Heart right ventricle (tissue), 16 donors: ENCODE measurements around the gene SCTR. TPM values are rescaled to one million over a fixed set of nuclear protein-coding genes. Genes with fewer than 3 reads are reported as not detected.

ENCODE experiments used
- ATAC-seq, 8 donors: fragments of 200-7000 bp; cut with Tn5 transposase; one replicate each; pipeline ENCODE4 v1.9.1; 2020; ENCODE audit warnings: mild to moderate bottlenecking in 8 of 8, moderate library complexity in 8 of 8, moderate number of reproducible peaks in 1 of 8
- DNase-seq, 2 donors: peaks; one replicate each; pipeline ENCODE4 v3.0.0-alpha.2; 2020
- H3K27ac ChIP-seq, 10 donors: fragments of 200-600 bp; sonication (generic) in 2 of 10; one replicate each; pipeline versions ENCODE4 v1.5.0 to v1.8.0; 2020 to 2022; ENCODE audit warnings: mild to moderate bottlenecking in 3 of 10
- H3K27me3 ChIP-seq, 7 donors: fragments of 200-600 bp; one replicate each; pipeline ENCODE4 v1.8.0; 2021 to 2022; ENCODE audit warnings: mild to moderate bottlenecking in 2 of 7
- H3K36me3 ChIP-seq, 9 donors: fragments of 200-600 bp; sonication (generic) in 1 of 9; one replicate each; pipeline versions ENCODE4 v1.5.0 to v1.8.0; 2020 to 2022; ENCODE audit warnings: mild to moderate bottlenecking in 2 of 9
- H3K4me1 ChIP-seq, 9 donors: fragments of 200-600 bp; sonication (generic) in 1 of 9; one replicate each; pipeline versions ENCODE4 v1.5.0 to v1.8.0; 2020 to 2022; ENCODE audit warnings: mild to moderate bottlenecking in 4 of 9
- H3K4me3 ChIP-seq, 10 donors: fragments of 200-600 bp; sonication (generic) in 2 of 10; one replicate each; pipeline versions ENCODE4 v1.5.0 to v1.8.0; 2020 to 2022; ENCODE audit warnings: mild to moderate bottlenecking in 7 of 10, moderate library complexity in 2 of 10
- H3K9me3 ChIP-seq, 11 donors: fragments of 200-600 bp in 10 of 11; sonication (generic) in 2 of 11; one replicate each; pipeline versions ENCODE4 v1.5.0 to v1.8.0; 2013 to 2022; ENCODE audit warnings: mild to moderate bottlenecking in 2 of 11, control low read depth in 1 of 11, moderate library complexity in 1 of 11
- WGBS, 2 donors: extraction: QIAGEN DNeasy Blood & Tissue Kit; methylation state at CpG; one replicate each; pipeline ENCODE4 v1.1.7; 2013; ENCODE audit warnings: inconsistent platforms in 1 of 2; 5-methylcytosine and 5-hydroxymethylcytosine counted together
- intact Hi-C, 10 donors: fragments of 100-400 bp; cut with DNase I; formaldehyde crosslinking; loops; one replicate each; pipeline versions ENCODE4 v1.11.1 to v1.14.2; 2022
- polyA plus RNA-seq, 2 donors: library from polyadenylated mRNA; stranded (reverse); fragments of 200-250 nt; gene quantifications; one replicate each; pipeline ENCODE4 v1.2.3, GENCODE V29; 2013
- total RNA-seq, 10 donors: library from RNA; stranded (reverse); fragmentation: NEBNext Ultra II Directional in 3 of 10; extraction: Animal tissue kit (Norgen Biotek cat#: 25700) in 3 of 10; gene quantifications; one replicate each; pipeline versions ENCODE4 v1.2.1 to v1.2.4, GENCODE V29; 2021 to 2023
- TF ChIP-seq, protein P1 (sequence below), 9 donors: fragments of 200-600 bp; sonication (generic) in 2 of 9; IDR thresholded peaks; one replicate each; pipeline versions ENCODE4 v1.5.0 to v1.8.0; 2021 to 2022; ENCODE audit warnings: antibody characterized with exemption in 9 of 9, mild to moderate bottlenecking in 5 of 9, moderate library complexity in 1 of 9
- donor health status: Arrhythmogenic right ventricular cardiomyopathy.
- donor health status: ischemic (EF 13 %, LVEDD 7.1; RV severe dilation, severe dysfunction).
- donor health status: healthy with polysubstance abuse.
- donor health status: DM: no; HTN: yes; CAD: no.
- donor health status: DM: no; HTN: no; CAD: no.
- donor health status: ischemic (EF 25% LVEDD 6.9; RV normal size, moderate dysfunction).
- donor health status: ischemic (EF 25% LVEDD 5.7; RV mildly dilated, moderate dysfunction).
- donor health status: healthy.
- donor health status: DM: yes; HTN: yes; CAD: no.
- donor health status: Ischemic cardiomyopathy.
- donor health status: ischemic (EF 35%, LVEDD 5.7; RV mildly dilated, moderate dysfunction).
- donor health status: nonischemic (EF 11% LVEDD 7.7; RV severe dilation, severe dysfunction).
- donor health status: DM: yes; HTN: yes; CAD: no.
- donor health status: PGD.
- donor health status: ischemic (EF 29% LVEDD 5.4; RV normal size, mild dysfunction).
- donor health status: nonischemic (EF 23%, LVEDD 6.1; RV moderate dilation, normal function).

Gene SCTR
- total and polyA plus RNA-seq, 12 donors: 0.10 to 1.4 (median 0.57) TPM; not detected in 2

DNA sequence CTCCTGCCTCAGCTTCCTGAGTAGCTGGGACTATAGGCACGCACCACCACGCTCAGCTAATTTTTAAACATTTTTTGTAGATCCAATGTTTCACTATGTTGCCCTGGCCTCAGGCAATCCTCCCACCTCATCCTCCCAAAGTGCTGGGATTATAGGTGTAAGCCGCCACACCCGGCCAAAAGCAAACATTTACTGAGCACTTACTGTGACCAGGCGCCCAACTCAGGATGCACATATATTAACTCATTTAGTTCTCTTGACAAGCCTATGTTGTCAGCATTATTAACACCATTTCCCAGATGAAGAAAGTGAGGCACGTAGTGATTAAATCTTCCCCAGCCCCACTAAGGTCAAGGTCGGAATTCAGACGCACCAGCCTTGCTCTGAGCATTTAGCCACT is 51.5 kb downstream of the SCTR start:
- Histone ChIP-seq H3K9me3 (no peaks in the 10 kb centered on the region), H3K27me3 (peaks cover 0 to 6% (median 0%) of the 10 kb centered on the region in 7 donors), H3K4me1 (peaks cover 0 to 39% (median 15%) of the 10 kb centered on the region in 9 donors), H3K27ac (no peak overlapping the region), H3K4me3 (no peak overlapping the region), H3K36me3 (no peaks in the 10 kb centered on the region)
- WGBS, 2 donors: 94 to 95% methylated on average over 8 of the region's 8 CpGs
- no peak for DNase-seq
- ATAC-seq: no peak
- intact Hi-C loops: loop anchor here in 8 of 10 donors (5.0 to 10.0 kb wide), 7 partner anchors 50 to 590 kb away; partner anchors contain the start of gene STEAP3 (in 1 of the 8)
- TF ChIP-seq, protein P1, sequence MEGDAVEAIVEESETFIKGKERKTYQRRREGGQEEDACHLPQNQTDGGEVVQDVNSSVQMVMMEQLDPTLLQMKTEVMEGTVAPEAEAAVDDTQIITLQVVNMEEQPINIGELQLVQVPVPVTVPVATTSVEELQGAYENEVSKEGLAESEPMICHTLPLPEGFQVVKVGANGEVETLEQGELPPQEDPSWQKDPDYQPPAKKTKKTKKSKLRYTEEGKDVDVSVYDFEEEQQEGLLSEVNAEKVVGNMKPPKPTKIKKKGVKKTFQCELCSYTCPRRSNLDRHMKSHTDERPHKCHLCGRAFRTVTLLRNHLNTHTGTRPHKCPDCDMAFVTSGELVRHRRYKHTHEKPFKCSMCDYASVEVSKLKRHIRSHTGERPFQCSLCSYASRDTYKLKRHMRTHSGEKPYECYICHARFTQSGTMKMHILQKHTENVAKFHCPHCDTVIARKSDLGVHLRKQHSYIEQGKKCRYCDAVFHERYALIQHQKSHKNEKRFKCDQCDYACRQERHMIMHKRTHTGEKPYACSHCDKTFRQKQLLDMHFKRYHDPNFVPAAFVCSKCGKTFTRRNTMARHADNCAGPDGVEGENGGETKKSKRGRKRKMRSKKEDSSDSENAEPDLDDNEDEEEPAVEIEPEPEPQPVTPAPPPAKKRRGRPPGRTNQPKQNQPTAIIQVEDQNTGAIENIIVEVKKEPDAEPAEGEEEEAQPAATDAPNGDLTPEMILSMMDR (IDR thresholded peaks at IDR 0.05): no peak

DNA sequence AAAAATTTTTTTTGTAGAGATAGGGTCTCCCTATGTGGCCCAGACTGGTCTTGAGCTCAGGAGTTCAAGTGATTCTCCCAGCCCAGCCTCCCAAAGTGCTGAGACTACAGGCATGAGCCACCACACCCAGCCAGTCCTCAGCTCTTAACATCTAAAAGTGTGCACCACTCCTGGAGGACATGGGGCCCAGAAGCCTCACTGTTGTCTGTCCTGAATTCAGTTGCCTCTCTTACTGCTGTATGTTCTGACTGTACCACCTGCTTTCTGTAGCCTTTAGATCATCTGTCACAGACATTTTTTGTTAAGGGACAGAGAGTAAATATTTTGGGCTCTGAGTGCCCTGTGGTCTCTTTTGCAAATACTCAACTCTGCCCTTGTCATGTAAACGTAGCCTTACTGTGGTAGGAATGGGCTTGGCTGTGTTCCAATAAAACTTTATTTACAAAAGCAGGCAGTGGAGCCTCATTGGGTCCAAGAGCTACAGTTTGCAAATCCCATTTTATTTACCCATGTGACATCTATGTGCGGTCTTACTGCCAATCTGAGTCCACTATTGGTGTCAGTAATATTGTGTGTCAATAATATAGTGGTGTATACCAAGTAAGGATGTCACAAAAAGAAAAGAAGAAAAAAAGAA is 54.5 kb downstream of the SCTR start:
- Histone ChIP-seq H3K4me3 (no peak overlapping the region), H3K4me1 (peaks cover 0 to 19% (median 6%) of the 10 kb centered on the region in 9 donors), H3K9me3 (no peaks in the 10 kb centered on the region), H3K36me3 (no peaks in the 10 kb centered on the region), H3K27ac (no peak overlapping the region), H3K27me3 (no peaks in the 10 kb centered on the region)
- ATAC-seq (no peak), DNase-seq (no peak)
- 24 to 74% methylated on average over 2 of the region's 2 CpGs for WGBS, 2 donors
- TF ChIP-seq, protein P1 (IDR thresholded peaks at IDR 0.05): no peak
- intact Hi-C loops: loop anchor here in 8 of 10 donors (5.0 to 10.0 kb wide), 7 partner anchors 47 to 587 kb away; partner anchors contain the start of gene STEAP3 (in 1 of the 8)

DNA sequence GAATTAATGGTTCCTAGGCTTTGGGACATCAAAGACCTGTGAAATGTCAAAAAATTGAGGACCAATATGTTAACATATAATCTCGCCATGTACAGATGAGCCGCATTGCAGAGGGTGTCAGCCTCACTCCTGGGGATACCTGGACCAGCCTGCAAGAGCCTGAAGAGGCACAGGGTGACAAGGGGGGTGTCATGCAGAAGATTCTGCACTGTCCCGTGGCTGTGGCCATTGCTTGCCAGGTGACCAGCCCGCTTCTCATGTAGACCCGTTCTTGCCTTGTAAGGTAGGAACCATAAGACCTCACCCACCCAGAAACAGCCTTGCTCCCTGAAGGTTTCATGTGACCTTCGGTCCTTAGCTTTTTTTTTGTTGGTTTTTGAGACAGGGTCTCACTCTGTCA is 55.2 kb downstream of the SCTR start:
- no peaks in the 10 kb centered on the region for H3K36me3 ChIP-seq
- ATAC-seq (no peak), DNase-seq (no peak)
- no peaks in the 10 kb centered on the region for H3K9me3 ChIP-seq
- no peak overlapping the region for H3K27ac ChIP-seq
- intact Hi-C loops: no loop called here
- H3K4me1 ChIP-seq: peaks cover 0 to 14% (median 0%) of the 10 kb centered on the region in 9 donors
- no peak overlapping the region for H3K4me3 ChIP-seq
- TF ChIP-seq, protein P1 (IDR thresholded peaks at IDR 0.05): no peak
- H3K27me3 ChIP-seq: no peaks in the 10 kb centered on the region
- 80 to 86% methylated on average over 6 of the region's 6 CpGs for WGBS, 2 donors

DNA sequence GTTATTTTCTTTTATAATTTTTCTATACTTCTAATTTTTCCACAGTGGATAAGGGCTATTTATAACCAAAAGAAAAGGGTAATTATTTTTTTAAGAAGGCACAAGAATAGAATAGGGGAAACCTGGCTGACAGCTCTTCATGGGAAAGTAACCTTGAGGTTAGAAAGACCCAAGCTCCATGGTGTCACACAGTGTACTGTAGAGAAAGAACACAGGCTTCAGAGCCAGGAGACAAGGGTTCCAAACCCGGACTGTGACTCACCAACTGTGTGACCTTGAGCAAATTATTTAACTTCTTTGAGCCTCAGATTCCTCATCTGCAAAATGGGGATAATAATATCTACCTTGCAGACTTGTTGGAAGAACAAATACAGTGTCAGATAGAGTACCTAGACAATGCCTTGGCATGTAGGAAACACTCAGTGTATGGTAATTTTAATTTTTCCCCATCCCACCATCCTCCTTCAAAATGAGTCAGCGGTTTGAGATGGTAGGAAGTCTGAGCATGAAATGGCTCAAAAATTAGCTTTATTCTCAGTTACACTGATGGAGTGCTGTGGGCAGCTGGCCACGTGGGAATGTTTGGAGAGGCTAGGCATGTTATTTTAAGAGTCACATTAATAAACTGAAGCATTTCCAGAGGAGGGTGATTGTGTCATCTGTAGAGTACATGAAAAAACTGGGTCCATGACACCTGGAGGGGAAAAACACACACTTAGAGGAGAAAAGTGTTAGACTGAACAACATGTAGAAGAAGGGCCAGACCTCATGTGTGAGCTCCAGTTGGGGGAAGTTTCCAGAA is 55.9 kb downstream of the SCTR start:
- no peak overlapping the region for H3K4me3 ChIP-seq

More for the DNA sequence above, 55.9 kb downstream of the SCTR start:
- TF ChIP-seq, protein P1 (IDR thresholded peaks at IDR 0.05): no peak
- Histone ChIP-seq H3K36me3 (no peaks in the 10 kb centered on the region), H3K4me1 (peaks cover 0 to 14% (median 0%) of the 10 kb centered on the region in 9 donors), H3K9me3 (no peaks in the 10 kb centered on the region), H3K27ac (no peak overlapping the region), H3K27me3 (no peaks in the 10 kb centered on the region)
- 55% methylated on average over 3 of the region's 3 CpGs for WGBS, 2 donors
- DNase-seq (no peak), ATAC-seq (peak in 3 of 8 donors; percentile 37 to 74 (median 53))
- intact Hi-C loops: no loop called here
